Activated T-helper 9 cell treated with anti-CD3 and anti-CD28 coated beads, Interleukin-2, amount 50 U/mL, for 16 hours (primary cell): ENCODE results near the gene RFC2.

ENCODE experiments used
- DNase-seq: peaks from one replicate; pipeline ENCODE4 v3.0.0-alpha.2; 2020; ENCODE audit warnings: low read depth

The RFC2 gene

DNA sequence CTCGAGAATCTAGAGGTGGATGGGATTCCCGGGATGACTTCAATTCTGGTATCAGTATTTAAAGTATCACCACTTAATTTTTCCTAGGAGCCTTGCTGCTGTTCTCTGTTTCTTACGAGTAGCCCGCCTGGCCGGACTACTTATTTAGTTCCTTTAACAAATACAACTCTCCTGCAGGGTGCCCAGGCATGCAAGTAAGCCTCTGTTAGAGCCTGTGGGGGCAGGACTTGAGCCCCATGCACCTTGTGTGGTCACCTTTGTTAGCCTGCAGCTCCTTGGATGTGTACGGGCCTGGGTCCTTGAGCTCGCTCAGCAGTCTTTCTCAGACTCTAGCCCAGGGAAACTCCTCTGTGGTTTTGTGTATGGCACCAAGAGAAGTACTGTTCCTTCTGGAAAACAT is 63.9 kb downstream of the RFC2 start:
- DNase-seq, result no peak

- no peak for DNase-seq
Observed at GRCh38 chr7:74187915-74188675, 66.1 kb downstream of the RFC2 start.

DNA sequence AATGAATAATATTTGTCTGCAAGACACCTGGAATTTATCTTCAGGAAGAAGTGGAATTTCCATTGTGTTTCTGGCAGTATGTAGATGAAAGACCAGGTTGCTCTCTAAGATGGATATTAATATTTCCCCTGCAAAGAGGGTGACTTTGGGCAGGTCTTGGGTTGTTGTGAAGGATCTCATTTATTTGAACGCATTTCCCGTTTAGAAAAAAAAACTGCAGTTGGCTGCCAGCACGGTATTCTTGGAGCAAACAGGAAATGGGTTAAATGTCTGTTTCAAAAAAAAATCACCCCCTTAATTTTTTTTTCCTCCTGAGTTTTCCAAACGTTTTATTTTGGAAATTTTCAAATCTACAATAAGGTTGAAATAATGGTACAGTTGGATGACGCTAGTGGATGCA is 68.6 kb downstream of the RFC2 start:
- DNase-seq, result no peak

DNA sequence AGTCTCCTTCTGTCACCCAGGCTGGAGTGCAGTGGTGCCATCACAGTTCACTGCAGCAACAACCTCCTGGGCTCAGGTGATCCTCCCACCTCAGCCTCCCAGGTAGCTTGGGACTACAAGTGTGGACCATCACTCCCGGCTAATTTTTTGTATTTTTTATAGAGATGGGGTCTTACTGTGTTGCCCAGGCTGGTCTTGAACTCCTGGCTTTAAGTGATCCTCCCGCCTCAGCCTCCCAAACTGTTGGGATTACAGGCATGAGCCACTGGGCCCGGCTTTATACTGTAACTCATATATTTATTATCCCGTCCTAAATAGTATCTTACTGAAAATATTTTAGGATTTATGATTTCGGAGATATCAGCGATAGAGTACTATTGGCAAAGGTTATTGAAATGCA is 69.2 kb downstream of the RFC2 start:
- DNase-seq, result no peak

GRCh38 chr7:74183653-74184450 is 70.3 kb downstream of the RFC2 start:
- DNase-seq, result no peak

GRCh38 chr7:74183142-74183541 is 71.1 kb downstream of the RFC2 start:
- DNase-seq, result no peak

DNA sequence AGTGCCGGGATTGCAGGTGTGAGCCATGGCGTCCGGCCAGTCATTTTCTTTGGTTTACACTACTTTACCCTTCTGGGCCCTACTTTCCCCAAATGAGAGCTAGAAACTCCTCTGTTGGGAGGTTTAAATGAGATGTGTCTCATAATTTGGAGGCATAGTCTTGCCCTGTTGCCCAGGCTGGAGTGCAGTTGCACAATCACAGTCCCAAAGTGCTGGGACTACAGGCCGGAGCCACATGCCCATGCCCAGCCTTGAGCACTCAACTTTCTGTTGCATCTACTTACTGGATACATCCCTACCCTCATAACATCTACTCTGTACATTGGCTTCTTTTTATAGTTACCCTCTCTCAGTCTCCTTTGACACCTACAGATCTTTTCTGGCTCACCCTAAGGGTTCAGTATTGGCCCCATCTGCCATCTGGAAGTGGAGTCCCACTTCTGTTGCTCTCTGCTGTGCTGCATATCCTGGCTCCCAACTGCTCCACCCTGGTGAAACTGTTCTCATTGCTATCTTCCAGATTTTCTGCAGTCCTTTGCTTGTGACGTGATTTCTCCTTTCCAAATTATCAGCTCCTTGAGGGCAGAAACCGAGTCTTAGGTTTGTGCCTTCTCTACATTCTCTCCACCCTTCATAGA is 71.6 kb downstream of the RFC2 start:
- DNase-seq, result no peak

DNA sequence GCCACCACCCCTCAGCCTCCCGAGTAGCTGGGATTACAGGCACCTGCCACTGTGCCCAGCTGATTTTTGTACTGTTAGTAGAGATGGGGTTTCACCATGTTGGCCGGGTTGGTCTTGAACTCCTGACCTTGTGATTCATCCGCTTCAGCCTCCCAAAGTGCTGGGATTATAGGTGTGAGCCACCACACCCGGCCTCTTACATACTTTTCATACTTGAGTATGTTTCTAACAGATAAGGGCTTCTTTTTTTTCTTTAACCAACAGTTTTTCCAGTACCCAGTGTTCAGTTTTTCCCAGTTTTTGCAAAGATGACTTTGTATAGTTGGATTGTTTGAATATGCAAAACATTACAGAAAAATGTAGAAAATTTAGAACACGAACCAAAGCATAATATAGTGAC is 72.4 kb downstream of the RFC2 start:
- no peak for DNase-seq
